HG03558 (cell line): ENCODE measurements around the gene KCNIP4.

Experiments
- ATAC-seq: cut with Tn5 transposase; IDR thresholded peaks from one replicate; pipeline ENCODE4 v1.9.1; 2021; ENCODE audit warnings: moderate number of reproducible peaks; ENCODE audit not compliant: unreplicated experiment; ENCODE audit errors: extremely low read depth

KCNIP4 gene

DNA sequence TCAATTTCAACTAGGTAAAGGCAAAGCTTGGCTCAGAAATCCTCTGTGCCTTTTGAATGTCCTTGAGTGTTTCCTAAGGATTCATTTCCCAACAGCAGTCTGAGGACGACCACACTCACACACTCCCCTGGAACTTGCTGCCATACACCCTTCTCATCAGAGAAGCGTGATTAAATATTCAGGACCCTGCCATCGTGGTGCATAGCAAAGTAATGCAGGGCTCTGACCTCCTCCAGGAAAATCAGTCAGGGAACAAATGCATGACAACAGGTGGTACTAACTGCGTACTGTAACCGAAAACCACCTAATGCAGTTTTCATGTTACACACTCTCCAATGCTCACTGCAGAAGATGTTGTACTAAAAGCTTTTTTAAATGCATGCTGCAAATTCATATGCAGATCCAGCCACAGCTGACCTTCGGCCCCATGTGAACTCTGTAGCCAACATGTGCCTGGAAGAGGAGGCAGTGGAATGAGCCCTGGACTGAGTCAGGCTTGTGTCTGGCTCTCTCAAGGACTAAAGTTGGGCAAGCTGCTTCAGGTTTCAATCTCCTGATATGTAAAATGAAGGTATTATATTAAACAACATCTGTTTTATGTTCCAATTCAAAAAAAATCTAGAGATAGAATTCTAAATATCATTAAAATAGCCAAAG is 238.3 kb downstream of the KCNIP4 start:
- ATAC-seq, result no peak

GRCh38 chr4:21709761-21710160 is 238.8 kb downstream of the KCNIP4 start:
- no peak for ATAC-seq

- ATAC-seq, result no peak
These were observed 239.5 kb downstream of the KCNIP4 start for GRCh38 chr4:21709031-21709430.

- ATAC-seq, result no peak
These were observed 249.1 kb downstream of the KCNIP4 start for GRCh38 chr4:21699446-21699845.

GRCh38 chr4:21697583-21697982 is 251.0 kb downstream of the KCNIP4 start:
- no peak for ATAC-seq

- ATAC-seq, result no peak
These were observed 253.4 kb downstream of the KCNIP4 start for GRCh38 chr4:21695141-21695540.

GRCh38 chr4:21692241-21692640 is 256.3 kb downstream of the KCNIP4 start:
- no peak for ATAC-seq

GRCh38 chr4:21688596-21689265 is 259.8 kb downstream of the KCNIP4 start:
- ATAC-seq, result no peak

DNA sequence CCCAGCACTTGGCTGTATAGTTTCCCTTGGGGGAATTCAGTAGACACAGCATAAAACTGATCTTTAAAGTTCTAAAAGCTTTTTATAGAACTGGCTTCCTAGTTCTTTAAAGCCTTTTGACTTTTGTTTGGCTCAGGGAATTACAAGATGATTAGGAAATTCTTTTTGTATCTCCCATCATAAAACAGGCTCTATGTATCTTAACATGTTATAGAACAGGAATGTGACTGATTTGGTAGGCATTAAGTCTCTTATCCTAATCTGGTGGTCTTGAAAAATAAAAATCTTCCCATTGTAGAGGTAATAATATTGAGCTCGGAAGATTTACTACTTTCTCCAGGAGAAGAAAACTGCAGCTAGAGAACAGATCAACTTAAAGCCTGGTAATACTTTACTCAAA is 262.7 kb downstream of the KCNIP4 start:
- ATAC-seq, result no peak

DNA sequence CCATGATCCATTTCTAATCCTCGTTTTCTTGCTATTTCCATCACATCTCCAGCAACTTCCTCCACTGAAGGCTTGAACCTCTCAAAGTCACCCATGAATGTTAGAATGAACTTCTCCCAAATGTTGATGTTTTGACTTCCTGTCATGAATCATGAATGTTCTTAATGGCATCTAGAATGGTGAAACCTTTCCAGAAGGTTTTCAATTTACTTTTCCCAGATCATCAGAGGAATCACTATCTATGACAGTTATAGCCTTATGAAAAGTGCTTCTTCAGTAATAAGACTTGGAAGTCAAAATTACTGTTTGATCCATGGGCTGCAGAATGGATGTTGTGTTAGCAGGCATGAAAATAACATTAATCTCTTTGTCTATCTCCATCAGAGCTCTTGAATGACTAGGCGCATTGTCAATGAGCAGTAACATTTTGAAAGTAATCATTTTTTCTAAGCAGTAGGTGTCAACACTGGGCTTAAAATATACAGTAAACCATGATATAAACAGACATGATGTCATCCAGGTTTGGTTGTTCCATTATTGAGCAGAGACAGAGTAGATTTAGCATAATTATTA is 268.2 kb downstream of the KCNIP4 start:
- no peak for ATAC-seq

DNA sequence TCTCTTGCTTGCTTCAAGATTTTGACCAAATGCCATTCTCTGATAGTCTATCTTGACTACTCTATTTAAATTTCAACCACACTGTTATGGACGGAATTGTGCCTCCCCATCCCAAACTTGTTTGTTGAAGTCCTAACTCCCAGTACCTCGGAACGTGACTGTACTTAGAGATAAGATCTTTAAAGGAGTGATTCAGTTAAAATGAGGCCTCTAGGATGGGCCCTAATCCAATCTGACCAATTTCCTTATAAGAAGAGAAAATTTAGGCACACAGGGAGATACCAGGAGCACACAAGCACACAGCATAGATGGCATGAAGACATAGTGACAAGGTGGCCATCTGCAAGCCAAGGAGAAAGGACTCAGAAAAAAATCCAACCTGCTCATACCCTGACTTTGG is 269.9 kb downstream of the KCNIP4 start:
- ATAC-seq, result no peak

GRCh38 chr4:21677173-21677572 is 271.4 kb downstream of the KCNIP4 start:
- ATAC-seq, result no peak

- no peak for ATAC-seq
These were observed 284.2 kb downstream of the KCNIP4 start for GRCh38 chr4:21664355-21664754.

GRCh38 chr4:21656832-21657231 is 291.7 kb downstream of the KCNIP4 start:
- ATAC-seq, result no peak

- ATAC-seq, result no peak
These were observed 293.5 kb downstream of the KCNIP4 start for GRCh38 chr4:21655031-21655430.

DNA sequence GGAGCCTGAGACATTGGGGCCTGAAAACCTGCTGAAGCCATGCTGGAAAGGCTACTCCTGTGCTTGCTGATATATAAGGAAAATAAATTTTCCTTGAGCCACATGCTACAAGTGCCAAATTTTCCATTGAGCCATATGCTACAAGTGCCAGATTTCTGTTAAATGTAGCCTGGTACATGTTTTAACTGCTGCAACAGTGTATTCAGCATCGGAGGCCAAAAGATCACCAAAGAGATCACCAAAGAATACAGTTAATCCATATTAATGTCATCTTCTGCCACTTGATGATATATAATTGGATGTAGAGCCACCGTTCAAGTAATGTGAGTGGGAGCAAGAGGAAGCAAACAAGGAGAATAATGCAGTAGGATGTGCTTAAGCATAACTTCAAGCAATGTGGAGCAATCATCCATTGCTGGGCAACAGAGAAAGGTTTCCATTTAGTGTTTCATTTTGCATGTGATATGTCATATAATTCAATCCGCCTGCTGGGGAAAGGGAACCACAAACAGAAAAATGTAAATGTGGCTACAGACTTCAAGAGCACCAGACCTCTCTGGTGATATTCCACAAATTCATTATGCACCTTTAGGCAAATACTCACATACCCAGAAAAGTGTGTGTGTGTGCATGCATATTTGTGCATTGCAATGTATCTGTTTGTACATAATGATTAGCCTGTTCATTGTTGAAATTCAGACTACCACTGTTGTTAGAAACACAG is 295.9 kb downstream of the KCNIP4 start:
- ATAC-seq, result no peak

DNA sequence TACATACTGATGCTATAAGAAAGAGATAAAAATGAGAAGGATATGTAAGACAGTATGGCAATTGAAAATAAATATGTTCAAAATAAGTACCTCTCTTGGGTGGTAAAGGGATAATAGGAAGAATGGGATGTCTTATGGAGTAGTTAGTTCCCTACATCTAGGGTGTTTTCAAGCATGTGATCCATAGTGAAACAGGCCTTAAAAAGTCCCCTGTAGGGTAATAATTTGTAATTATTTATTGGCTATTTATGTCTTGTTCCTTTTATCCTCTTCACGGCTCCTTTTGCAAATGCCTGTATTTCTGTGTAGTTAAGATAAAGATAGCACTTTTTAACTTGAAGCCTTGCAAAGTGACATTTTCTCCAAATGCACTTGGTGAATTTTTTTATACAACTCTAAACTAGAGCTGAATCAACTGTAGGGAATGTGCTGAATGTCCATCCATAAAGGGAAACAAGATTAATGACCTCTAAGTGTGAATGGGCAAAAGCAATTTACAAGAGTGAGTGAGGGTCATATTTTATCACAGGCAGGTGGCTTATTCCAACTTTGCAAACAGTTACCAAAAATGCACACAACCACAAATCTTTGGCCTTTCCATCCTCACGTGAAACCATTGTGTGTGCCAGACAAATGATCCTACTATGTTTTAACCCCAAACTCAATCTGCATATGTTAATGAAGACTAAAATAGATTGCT is 299.0 kb downstream of the KCNIP4 start:
- no peak for ATAC-seq

DNA sequence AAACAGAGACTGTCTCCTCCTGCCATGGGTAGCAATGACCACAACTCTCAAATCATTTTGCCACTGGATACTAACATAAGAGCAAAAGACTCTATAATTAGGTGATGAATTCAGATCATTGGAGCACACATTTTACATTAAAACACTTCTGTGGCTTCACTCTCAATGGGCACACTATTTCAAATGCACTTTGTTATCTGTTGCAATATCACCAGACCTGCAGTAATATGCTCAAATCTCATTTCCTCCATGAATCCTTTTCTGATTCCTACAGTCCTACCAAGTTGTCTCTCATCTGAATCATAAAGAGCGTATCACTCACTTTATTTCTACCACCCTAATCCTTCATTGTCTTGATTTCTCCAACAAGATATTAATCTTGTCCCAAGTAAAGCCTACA is 302.8 kb downstream of the KCNIP4 start:
- ATAC-seq, result no peak

DNA sequence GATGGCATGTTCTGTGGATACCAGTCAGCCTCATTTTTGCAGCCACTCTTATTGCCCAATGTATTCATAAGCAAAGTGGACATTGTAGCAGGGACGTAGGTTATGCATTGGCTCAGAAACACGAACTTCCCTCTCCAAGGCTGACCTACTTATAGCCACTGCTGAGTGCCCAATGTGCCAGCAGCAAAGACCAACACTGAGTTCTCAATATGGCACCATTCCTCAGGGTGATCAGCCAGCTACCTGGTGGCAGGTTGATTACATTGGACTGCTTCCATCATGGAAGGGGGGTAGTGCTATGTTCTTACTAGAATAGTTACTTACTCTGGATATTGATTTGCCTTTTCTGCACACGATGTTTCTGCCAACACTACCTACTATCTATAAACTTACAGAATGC is 306.9 kb downstream of the KCNIP4 start:
- no peak for ATAC-seq

GRCh38 chr4:21638171-21638725 is 310.3 kb downstream of the KCNIP4 start:
- no peak for ATAC-seq
